Amygdala (tissue), 56 donors: Measurements from ENCODE around the gene MOB3B.
"Not testable (repeated sequence)": the region's sequence is repeated elsewhere in the genome, so short reads cannot be mapped to it uniquely, and the experiment has no call there.

Experiments
- DNase-seq, 56 donors: peaks; one replicate each; lab custom pipeline; 2025; lab: John Stamatoyannopoulos, UW

The MOB3B gene

DNA sequence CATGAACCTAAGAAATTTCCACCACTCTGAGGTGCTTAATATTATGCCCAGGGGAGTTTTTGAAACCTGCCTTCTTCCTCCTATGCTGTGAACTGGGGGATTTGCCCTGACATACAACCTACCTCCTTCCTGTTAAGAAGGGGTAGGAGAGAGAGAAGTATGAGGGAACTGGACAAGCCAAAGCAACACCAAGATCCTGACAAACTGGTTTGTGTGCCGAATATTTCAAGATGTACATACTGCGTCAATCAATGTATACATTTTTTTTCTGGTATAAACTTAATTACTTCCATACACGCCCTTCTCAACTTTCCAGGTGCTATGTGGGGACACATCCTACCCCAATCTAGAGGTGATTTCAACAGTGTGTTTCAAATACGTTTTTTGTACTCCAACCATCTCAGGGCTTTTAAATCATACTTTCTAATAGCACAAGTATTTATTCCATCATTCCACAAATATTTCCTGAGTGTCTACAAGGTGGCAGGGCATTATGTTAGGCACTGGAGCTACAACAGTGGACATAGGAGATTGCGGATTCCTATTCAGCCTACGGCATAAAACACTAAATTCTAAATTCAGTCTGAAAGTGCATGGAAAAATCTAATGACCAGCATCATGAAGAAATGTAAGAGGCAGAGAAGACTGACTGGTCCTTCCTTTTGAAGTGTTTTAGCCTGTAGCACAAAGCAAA, 75.6 kb downstream of the MOB3B start:
- no peak for DNase-seq

DNA sequence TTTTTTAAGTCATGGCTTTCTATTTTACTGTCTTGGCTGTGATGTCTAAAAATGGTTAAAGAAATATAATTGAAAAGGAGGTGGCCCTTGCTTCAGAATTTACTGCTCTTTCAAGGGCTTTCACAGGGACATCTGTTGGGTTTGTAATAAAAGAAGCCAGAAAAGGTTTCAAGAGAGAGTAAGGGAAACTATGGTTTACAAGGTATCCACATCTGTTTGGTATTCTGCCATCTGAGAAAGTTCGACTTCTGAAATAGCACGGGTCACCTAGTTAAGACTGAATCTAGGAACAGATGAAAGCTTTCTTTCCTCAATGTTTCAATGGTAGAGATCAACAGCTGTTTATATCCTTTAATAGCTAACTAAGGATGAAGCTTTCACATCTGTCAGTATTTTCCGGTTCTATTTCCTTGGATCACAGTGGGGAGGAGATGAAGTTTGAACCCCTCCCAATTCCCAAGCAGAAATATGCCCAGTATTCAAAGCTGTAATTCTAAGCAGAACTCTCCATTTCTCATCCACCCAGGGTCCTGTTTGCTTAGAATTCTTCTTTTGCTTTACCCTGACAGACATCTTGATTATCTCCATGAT, 78.3 kb downstream of the MOB3B start:
- DNase-seq: no peak

DNA sequence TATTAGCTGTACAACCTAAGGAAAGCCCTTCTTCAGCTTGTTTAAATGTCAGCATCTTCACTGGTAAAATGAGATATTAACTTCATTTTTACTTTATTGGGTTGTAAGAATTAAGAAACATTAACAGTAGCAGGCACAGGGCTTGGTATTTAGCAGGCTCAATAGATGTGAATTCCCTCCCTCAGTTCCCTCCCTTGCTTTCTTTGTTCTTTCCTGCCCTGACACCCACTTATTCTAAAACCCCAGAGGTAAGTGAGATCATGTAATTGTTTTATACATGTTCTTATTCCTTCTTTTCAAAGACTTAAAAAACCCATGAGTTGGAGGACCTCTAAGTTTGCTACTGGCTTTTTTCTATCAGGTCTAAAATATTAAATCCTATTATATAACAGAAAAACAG, 78.9 kb downstream of the MOB3B start:
- no peak for DNase-seq

DNA sequence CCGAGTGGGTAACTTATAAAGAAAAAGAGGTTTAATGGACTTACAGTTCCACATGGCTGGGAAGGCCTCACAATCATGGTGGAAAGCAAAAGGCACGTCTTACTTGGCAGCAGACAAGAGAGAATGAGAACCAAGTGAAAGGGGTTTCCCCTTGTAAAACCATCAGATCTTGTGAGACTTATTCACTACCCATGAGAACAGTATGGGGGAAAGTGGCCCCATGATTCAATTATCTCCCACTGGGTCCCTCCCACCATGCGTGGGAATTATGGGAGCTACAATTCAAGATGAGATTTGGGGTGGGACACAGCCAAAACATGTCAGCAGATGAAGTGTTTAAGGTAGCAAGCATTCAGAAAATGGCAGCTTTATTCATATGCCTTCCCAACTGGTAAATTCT, 81.3 kb downstream of the MOB3B start:
- DNase-seq: not testable (repeated sequence)

DNA sequence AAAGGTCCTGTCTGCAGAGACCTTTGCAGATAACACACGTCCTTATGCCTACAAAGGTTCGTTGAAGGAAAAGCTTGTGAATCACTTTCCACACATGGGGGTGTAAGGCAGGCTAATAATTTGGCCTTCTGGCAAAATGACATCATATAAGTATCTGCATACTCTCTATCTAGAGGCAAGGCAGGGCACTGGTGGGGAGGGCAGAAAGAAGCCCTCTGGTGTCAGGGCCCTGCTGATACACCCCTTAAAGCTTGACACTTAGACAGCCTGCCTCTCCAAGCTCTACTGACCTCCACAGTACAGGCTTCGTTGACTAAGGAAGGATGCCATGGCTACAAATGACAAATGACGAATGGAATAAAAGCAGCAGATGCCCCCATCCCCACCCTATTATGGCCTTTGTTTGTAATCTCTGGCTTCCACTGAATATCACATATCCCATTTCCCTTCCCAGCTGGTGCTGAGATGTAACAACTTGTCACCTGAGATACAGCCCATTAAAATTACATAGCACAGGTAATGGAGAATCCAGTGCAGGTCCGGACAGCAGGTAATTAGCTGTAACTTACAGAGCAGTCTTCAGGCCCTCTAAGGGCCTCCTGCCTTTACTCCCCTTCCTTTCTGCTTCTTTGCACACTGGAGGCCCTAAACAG, 82.5 kb downstream of the MOB3B start:
- DNase-seq: peak in 2 of 56 donors; percentile 18 to 19

DNA sequence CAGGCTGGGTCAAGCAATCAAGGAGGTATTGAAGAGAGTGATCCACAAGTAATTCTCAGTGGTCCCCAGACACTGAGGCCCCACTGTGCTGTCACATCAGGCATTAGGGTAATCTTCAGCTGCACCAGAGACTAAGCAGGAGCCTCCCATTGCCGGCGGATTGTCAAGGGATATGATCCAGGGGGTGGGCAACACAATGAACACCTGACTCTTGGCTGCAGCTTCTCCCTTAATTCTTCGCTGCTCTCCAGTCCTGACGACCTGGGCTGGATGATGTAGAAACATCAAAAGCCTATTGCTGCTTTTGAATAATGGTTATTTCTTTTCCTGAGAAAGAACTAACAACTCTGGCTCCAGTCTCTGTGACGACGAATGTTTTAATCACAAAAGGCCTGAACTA, 83.9 kb downstream of the MOB3B start:
- no peak for DNase-seq

DNA sequence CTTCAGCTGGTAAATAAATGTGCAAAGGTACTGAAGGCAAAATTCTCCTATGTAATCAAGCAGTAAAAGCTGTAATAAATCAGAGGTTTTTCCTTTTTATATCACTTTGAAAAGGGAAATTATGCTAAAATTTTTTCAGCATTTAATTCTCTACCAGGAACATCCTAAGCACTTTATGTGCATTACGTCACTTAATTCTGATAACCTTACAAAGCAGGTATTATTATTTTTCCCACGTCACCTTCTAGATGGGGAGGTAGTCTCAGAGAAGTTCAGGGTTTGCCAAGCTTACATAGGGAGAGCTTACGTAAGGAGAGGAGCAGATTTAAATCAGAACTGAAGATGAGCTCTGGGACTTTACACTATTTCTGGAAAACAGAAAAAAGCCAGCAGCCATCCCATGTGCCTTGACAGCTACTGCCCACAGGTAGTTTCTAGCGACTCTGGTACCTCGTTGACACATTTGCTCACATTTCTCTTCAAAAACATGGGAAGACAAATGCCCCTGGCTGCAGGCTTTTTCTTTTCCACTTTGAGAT, 84.5 kb downstream of the MOB3B start:
- DNase-seq: no peak

DNA sequence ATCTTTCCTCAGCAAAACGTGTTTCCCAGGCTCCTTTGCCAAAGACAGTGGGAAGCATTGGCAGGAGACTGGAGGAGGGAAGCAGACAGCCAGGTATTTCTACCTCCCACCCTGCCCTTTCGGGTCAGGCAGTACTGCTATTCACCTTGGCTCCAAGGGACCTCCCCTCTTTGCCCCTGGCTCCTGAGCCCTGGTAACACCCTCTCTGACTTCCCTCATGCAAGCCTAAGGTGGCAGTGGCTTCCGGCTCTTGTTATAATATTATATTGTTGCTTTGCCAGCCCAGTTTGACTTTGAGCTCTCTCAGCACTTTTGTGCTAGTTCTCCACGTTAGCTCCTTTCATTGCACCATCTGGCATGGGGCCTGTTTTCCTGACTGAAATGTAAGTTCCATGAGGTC, 87.2 kb downstream of the MOB3B start:
- DNase-seq: no peak

DNA sequence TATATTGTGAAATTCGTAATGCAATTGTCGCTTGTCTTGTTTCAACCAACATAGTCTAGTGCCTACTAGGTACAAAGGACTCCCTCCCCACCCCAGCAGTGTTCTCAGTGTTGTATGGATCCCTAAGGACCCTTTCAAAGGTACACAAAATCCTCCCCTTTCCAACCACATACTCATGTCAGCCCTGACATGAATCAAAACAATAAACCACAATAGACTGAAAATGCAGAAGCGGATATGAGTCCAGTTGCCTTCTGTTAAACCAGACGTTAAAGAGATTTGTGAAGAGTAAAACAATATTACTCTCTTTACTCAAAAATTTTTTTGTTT, 87.9 kb downstream of the MOB3B start:
- no peak for DNase-seq

DNA sequence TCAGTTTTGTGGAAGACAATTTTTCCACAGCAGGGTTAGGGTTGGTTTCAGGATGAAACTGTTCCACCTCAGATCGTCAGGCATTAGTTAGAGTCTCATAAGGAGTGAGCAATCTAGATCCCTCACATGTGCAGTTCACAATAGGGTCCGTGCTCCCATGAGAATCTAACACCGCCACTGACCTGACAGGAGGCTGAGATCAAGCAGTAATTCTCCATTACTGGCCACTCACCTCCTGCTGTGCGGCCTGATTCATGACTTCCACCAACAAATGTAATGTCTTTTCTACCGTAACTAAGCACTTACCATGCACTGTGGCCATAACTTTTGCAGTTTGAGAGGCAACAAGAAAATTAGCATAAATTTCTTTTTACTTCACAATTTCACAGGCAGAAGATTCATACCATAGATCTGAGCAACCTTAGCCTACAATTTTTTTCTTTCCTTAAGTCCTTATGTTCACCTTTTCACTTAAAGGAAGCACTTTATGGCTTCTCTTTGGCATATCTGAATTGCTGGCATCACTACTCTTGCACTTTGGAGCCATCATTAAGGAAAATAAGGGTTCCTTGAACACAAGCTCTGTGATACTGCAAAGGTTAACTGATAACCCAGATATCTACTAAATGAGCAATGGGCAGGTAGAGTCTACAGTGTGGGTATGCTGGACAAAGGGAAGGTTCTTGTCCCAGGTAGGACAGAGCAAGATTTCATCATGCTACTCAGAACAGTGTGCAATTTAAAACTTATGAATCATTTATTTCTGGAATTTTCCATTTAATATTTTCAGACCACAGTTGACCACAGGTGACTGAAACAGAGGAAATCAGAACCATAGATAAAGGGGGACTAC, 88.5 kb downstream of the MOB3B start:
- no peak for DNase-seq

DNA sequence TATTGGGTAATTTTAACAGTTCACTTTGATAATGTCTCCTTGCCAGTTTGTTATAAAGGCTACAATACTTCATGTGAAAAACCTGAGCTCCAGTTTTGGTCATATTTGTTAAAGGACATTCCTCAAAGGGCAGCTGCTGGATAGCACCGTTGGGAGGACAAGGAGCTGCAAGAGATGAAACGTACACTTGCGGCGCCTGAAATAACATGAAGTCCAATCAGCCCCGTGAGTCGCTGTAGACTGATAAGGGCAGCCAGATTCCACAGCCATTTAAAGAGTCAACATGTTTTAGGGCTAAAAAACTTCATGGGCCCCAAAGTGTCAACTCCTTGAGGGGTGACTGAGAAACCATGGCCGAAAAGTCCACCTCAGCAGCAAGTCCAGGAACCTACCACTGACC, 91.1 kb downstream of the MOB3B start:
- no peak for DNase-seq

DNA sequence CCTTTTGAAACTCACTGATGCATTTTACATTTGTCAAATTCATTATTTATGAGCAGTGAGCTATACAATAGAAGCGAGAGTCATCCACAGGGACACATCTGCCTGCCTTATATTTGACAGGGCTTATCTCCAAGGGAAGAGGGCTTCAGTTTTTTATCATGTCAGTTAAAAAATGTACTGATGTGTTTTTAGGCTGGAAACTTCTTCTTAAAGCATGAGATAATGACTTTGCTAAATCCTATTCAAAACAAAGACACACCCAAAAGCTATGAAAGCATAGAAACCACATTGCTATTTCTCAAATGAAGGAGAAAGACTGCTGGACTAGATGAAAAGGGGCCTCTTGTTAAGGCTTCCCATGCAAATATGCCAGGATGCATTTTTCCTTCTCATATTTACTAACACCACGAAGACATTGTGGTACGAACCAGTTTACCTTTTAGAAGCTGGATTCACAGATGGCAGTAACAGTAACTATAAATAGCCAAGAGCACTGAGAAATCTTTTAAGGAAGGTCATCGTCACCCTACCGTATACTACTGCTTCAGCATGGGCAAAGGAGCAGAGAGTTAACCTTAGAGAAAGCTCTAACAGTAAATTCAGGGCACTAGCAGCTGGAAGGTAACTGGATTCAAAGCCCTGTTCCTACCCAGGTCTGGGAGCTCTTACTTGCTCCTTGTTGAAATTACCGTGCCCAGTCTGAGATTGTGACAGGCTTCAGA, 91.8 kb downstream of the MOB3B start:
- DNase-seq: no peak

DNA sequence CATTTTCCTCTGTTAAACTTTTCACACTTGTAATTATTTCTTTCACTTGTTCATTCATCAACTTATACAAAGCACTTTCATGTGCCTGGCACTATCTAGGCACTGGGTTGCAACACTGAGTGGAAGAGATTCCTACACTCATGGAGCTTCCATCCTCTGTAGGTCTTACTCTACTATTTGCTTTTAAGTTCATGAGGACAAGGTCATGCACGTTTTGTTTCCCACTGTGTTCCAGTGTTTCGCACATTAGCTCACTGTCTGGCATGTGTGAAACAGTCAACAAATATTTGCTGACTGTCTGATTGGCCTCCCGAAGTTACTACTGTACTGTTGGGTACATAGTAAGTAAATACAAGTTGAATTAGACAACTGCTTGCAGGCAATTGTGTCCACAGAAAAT, 93.4 kb downstream of the MOB3B start:
- DNase-seq: no peak

DNA sequence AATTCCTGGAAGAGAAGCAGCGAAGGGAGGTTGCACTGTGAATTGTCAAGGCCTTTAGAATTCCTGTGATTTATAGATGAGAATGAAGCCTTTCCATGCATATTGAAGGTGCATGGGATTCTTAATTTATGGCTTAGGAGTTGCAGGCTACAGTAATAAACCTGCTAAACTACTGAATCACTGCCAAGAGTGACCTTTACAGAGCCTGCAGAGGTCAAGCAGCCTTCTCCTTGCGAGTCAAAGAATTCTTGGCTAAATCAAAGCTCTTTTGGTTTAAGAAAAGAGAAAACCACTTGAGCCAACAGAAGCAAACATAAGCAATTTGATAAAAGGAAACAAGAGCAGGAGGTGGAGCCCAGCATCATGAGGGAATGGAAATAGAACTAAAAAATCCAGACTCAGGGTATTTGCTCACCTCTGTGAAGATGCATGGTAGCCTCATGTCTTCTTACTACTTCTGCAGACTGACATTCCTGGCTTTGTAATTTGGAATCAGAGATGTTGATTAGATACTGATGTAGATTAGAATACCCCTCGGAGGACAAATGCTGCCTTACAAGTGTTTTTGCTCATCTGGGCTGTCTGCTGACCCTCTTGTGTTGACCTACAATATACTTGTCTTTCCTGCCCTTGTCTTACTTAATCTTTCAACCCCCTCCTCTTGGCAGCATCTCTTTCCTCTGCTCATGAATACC, 95.8 kb downstream of the MOB3B start:
- DNase-seq: no peak

DNA sequence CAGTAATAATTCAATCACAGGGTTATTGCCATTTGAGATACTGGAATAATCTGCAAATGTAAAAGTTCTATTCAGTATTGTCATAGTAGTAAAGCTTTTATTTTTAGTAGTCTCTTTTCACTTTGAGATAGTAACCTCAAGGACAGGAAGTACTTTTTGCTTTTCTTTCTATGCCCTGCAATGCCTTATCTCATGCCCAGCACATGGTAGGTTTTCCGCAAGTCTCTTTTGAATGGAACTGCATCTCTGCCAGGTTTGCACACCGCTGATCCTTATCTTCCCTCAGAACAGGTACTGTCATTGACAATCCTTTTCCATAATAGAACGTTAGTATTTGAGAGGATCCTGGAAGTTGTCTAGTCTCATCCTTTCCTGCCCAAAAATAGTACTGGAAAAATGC, 97.3 kb downstream of the MOB3B start:
- no peak for DNase-seq

DNA sequence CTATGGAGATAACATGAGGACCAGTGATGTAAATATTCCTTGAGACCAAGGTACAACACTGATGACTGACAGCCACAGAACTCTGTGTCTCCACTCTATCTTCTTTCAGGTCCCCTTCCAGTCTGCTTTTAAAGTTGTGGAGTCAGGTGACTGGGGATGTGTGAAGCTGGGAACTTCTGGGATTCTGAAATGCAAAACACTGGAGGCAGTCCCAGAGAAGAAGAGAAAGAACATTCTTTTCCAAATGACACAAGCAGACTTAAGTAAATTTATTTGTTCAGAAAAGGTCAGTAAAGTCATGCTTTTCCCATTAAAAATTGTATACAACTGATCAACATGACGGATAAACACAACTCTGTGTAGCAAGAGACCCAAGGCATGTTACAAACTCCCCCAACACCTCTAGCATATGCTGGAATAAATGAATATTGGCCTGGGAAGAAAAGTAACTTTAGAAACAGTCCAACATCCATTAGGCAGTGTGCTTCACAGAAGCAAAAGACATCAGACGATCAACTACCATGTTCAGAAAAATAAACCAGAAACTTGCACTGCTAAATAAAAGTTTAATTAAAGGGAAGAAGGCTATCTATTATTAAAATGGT, 98.0 kb downstream of the MOB3B start:
- DNase-seq: no peak

DNA sequence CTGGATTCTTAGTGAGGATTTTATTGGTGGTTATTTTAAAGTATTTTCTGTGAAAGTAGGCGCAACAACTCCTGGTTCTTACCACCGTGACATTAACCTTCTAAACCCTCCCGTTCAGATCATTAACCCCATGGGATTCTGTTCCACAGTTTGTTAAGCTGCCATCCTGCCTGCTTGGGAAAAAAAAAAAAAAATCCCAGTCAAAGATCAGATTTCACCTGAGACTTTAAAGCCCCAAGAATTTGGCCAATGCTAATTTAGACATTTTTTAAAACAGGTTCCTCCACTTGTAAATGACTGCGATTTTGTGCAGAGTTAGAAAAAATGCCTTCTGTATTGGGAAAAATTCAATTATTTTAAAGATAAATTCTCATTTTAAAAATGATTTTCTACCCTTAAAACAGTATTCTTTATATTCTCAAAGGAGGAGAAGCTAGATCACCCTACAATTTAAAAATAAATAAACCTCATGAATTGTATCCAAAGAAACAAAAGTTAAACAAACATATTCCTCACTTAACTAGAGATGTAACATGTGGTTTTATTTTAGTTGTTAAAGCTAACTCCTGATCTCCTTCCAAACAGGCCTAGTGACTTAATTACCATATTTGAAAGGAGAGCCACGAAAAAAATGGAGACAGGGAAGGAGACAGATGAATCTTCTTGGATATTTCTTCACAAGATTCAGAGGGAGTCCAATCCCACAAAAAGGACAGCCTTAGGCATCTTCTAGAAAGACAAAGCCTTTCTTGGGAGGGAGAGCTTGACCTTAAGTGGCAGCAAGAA, 98.7 kb downstream of the MOB3B start:
- no peak for DNase-seq

DNA sequence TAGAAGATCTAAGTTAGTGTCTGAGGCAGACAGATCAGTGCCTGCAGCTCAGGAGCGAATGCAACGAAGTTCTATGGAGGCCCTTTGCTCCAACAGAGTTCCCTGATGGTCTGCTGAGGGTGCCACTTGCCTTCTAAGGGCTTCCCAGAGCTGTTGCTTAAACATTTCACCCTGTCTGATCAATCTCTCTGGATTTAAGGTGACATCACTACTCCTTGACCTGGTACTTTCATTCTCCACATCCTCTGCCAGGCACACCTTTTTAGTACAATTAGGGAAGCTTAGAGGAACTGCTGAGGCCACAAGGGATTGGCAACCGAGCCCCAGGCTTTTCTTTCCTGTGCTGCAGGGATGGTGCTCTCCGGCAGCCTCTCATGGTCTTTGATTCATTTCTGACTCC, 99.7 kb downstream of the MOB3B start:
- DNase-seq: no peak

DNA sequence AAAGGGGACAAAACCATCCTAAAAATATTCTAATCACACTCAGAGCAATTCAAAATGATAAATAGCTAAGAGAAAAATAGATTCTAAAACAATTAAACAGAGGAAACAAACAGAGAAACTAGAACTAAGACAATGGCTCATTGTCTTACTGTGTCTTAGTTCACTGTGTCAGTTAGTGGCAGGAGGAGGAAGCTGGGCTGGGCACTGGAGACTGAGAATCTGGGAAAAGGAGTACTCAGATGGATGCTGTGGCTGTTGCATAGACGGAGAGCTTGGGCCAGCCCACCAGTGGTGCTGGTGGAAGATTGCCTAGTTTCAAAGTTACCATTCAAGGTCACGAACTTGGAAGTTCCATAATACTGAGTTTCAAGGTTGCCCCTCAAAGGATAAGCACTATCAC, 100.2 kb downstream of the MOB3B start:
- peak in 37 of 56 donors; percentile 6 to 75 (median 41) for DNase-seq
